ENCODE data around the gene ASTN2.

DNA sequence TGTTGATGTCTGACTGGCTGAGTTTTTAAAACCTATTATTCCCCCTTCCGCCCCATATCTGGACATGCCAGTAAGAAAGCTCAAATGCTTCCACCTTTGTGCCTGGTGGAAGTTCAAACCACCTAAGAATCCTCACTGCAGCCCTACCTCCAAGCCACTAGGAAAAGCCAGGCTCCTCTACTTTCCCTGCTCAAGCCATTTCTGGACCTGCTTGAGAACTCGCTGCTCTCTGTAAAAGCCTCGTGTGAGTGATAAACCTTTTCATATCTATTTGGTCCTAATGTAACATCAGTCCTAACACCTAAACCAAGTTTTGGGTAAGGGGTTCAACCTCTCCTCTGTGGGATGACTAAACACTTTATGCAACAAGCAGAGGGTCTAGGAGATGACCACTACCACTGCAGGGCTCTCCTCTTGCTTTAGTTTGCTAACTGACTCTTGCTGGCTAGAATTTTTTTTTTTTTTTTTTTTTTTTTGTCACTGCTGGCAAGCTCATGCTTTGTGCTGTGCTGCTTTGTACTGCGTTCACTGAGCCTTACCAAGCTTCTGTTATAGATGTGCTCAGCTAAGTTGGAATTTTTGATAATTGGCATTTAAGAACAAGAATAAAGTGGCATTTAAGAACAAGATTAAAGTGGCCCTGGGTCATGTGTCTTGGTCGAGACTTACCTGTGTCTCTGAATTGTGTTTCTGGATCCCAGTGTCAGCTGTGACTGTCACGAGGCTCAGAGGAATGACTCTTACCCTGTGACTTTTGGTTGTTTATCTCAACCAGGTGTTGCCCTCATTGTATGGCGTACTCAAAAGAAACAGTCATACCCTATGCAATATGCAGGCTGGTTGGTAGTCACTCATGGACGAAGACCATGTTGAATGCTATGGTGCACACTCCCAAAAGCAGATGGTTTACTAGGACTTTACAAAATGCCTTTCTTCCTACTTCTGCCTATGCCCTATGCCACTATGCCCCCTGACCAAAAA is 708.3 kb downstream of the ASTN2 start:
- no peak for TF ChIP-seq POLR2A (IDR thresholded peaks at IDR 0.05)
- TF ChIP-seq, protein P1, sequence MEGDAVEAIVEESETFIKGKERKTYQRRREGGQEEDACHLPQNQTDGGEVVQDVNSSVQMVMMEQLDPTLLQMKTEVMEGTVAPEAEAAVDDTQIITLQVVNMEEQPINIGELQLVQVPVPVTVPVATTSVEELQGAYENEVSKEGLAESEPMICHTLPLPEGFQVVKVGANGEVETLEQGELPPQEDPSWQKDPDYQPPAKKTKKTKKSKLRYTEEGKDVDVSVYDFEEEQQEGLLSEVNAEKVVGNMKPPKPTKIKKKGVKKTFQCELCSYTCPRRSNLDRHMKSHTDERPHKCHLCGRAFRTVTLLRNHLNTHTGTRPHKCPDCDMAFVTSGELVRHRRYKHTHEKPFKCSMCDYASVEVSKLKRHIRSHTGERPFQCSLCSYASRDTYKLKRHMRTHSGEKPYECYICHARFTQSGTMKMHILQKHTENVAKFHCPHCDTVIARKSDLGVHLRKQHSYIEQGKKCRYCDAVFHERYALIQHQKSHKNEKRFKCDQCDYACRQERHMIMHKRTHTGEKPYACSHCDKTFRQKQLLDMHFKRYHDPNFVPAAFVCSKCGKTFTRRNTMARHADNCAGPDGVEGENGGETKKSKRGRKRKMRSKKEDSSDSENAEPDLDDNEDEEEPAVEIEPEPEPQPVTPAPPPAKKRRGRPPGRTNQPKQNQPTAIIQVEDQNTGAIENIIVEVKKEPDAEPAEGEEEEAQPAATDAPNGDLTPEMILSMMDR (IDR thresholded peaks at IDR 0.05) = no peak

Data from right lobe of liver (tissue), 4 donors.